ENCODE measurements around the gene ZNF782. TPM values are rescaled to one million over a fixed set of nuclear protein-coding genes. Genes with fewer than 3 reads are reported as not detected.

Gene ZNF782
- total RNA-seq, 1 donor from 2014 or later = 6.4 TPM

DNA sequence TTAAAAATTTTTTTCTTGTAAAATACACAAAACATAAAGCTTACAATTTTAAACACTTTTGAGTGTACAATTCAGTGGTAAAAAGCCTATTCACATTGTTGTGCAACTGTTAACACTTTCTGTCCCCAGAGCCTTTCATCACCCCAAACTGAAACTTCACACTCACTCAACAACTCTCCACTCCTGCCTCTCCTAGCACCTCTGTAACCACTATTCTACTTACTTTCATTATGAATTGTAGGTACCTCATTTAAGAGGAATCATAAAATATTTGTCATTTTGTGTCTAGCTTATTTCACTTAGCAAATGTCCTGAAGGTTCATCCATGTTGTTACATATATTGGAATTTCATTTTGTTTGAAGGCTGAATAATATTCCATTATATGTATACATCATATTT is 72.1 kb downstream of the ZNF782 start:
- TF ChIP-seq, protein P1, sequence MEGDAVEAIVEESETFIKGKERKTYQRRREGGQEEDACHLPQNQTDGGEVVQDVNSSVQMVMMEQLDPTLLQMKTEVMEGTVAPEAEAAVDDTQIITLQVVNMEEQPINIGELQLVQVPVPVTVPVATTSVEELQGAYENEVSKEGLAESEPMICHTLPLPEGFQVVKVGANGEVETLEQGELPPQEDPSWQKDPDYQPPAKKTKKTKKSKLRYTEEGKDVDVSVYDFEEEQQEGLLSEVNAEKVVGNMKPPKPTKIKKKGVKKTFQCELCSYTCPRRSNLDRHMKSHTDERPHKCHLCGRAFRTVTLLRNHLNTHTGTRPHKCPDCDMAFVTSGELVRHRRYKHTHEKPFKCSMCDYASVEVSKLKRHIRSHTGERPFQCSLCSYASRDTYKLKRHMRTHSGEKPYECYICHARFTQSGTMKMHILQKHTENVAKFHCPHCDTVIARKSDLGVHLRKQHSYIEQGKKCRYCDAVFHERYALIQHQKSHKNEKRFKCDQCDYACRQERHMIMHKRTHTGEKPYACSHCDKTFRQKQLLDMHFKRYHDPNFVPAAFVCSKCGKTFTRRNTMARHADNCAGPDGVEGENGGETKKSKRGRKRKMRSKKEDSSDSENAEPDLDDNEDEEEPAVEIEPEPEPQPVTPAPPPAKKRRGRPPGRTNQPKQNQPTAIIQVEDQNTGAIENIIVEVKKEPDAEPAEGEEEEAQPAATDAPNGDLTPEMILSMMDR (IDR thresholded peaks at IDR 0.05) = no peak
- no peak for ATAC-seq
- DNase-seq = no peak
- H3K4me3 ChIP-seq = no peak overlapping the region
- intact Hi-C loops (cut with DNase I) = no loop called here
- peaks cover 2% of the 10 kb centered on the region for H3K4me1 ChIP-seq
- no peaks in the 10 kb centered on the region for H3K36me3 ChIP-seq
- H3K27me3 ChIP-seq (ENCODE audit: low read depth) = no peaks in the 10 kb centered on the region
- H3K27ac ChIP-seq = no peak overlapping the region
- H3K9me3 ChIP-seq = peaks cover 3% of the 10 kb centered on the region

DNA sequence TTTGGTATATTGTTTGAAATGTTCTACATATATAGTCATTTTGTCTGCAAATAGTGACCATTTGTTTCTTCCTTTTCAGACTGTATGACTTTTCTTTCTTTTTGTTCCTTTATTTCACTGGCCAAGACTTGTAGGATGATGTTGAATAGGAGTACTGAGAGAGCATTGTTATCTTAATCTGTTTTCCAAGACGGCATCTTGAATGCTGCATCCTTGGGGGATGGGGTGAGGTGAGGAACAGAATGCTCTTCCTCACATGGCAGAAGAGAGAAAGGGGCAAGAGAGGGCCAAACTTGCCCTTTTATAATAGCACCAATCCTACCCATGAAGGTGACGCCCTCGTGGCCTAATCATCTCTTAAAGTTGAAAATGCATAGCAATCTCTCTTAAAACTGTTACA is 72.8 kb downstream of the ZNF782 start:
- Histone ChIP-seq H3K36me3 (no peaks in the 10 kb centered on the region), H3K4me3 (no peak overlapping the region), H3K27ac (no peak overlapping the region), H3K27me3 (ENCODE audit: low read depth) (no peaks in the 10 kb centered on the region), H3K9me3 (peaks cover 3% of the 10 kb centered on the region), H3K4me1 (peaks cover 6% of the 10 kb centered on the region)
- intact Hi-C loops (cut with DNase I) = no loop called here
- ATAC-seq (no peak), DNase-seq (no peak)
- TF ChIP-seq, protein P1 (IDR thresholded peaks at IDR 0.05) = no peak

DNA sequence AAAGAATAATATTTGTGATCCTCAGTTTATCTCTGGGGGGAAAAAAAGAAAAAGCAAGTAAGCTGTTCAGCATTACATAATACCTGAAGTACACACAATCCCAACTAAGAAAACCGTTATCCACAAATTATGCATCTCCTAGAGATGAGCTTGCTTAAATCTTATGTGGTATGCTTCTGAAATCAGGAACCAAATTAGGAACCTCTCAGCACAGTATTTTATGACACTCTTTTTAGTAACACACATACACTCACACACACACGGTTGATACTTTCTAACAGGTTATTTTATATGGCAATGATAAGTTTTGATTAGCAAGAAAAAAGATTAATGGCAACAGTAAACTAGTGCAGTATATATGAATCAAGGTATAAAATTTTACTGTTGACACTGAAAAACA is 75.2 kb downstream of the ZNF782 start:
- peaks cover 21% of the 10 kb centered on the region for H3K36me3 ChIP-seq
- peaks cover 3% of the 10 kb centered on the region for H3K9me3 ChIP-seq
- TF ChIP-seq, protein P1 (IDR thresholded peaks at IDR 0.05) = no peak
- no peak overlapping the region for H3K27ac ChIP-seq
- no peak for DNase-seq
- intact Hi-C loops (cut with DNase I) = no loop called here
- no peaks in the 10 kb centered on the region for H3K27me3 ChIP-seq (ENCODE audit: low read depth)
- peak overlapping the region; percentile 92 for H3K4me3 ChIP-seq
- no peak for ATAC-seq
- peaks cover 6% of the 10 kb centered on the region for H3K4me1 ChIP-seq

DNA sequence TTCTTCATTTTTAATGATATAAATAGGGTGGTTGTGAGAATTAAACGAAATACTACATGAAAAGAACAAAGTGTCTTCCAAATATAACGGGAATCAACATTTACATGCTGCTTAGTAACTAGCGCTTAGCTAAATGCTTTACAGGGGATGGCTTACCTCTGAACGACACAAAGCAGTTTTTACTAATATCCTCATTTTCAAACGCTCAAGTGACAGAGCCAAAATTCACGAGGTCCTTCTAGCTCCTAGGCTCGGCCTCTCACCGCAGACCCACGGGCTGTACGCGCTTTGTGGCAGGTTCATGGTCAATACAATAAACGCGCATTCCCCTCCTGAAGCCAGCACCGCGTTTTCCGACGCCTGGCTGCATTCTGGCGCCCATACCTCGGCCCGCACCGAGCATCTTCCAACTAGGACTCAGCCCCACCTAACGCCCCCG is 76.9 kb downstream of the ZNF782 start:
- intact Hi-C loops (cut with DNase I) = no loop called here
- DNase-seq = no peak
- H3K27me3 ChIP-seq (ENCODE audit: low read depth) = no peaks in the 10 kb centered on the region
- no peak for ATAC-seq
- H3K4me1 ChIP-seq = peaks cover 6% of the 10 kb centered on the region
- H3K36me3 ChIP-seq = peaks cover 36% of the 10 kb centered on the region
- peak overlapping the region; percentile 84 for H3K27ac ChIP-seq
- no peaks in the 10 kb centered on the region for H3K9me3 ChIP-seq
- H3K4me3 ChIP-seq = peak overlapping the region; percentile 92
- TF ChIP-seq, protein P1 (IDR thresholded peaks at IDR 0.05) = no peak

DNA sequence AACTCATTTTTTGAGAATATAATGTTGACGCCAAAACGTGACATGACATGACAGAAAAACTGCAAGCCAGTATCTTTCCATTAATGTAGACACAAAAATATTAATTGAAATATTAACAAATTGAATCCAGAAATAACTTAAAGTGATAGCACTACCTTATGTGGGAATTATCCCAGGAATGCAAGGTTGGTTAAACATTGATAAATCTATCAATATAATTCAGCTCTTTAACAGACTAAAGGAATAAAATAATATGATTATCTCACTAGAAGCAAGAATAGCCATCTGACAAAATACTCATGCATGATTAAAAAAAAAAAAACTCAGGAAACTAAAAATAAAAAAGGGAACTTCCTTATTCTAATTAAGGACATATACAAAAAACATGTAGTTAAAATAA is 83.2 kb downstream of the ZNF782 start:
- Histone ChIP-seq H3K9me3 (peaks cover 60% of the 10 kb centered on the region), H3K36me3 (peaks cover 64% of the 10 kb centered on the region), H3K27me3 (ENCODE audit: low read depth) (no peaks in the 10 kb centered on the region), H3K27ac (no peak overlapping the region), H3K4me1 (no peaks in the 10 kb centered on the region), H3K4me3 (no peak overlapping the region)
- intact Hi-C loops (cut with DNase I) = no loop called here
- ATAC-seq = no peak
- DNase-seq = no peak
- TF ChIP-seq, protein P1 (IDR thresholded peaks at IDR 0.05) = no peak

DNA sequence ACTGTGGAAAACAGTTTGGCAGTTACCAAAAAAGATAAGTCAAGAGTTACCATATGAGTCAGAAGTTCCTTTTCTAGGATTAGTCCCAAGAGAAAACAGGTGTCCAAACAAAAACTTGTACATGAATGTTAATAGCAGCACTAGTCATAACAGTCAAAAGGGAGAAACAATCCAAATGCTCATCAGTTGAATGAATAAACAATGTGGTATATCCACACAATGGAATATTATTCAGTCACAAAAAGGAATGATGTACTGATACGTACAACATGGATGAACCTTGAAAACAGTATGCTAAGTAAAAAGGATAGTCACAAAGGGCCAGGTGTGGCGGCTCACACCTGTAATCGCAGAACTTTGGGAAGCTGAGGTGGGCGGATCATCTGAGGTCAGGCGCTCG is 84.3 kb downstream of the ZNF782 start:
- no peak for DNase-seq
- peaks cover 72% of the 10 kb centered on the region for H3K9me3 ChIP-seq
- ATAC-seq = no peak
- peaks cover 58% of the 10 kb centered on the region for H3K36me3 ChIP-seq
- H3K4me3 ChIP-seq = no peak overlapping the region
- no peaks in the 10 kb centered on the region for H3K27me3 ChIP-seq (ENCODE audit: low read depth)
- intact Hi-C loops (cut with DNase I) = no loop called here
- TF ChIP-seq, protein P1 (IDR thresholded peaks at IDR 0.05) = no peak
- H3K4me1 ChIP-seq = no peaks in the 10 kb centered on the region
- no peak overlapping the region for H3K27ac ChIP-seq

All from lower lobe of right lung (tissue), 2 donors.